Measurements from ENCODE around the gene COPZ2.
A peak's percentile ranks its signal among the peaks of the same experiment; 100 is the strongest.

DNA sequence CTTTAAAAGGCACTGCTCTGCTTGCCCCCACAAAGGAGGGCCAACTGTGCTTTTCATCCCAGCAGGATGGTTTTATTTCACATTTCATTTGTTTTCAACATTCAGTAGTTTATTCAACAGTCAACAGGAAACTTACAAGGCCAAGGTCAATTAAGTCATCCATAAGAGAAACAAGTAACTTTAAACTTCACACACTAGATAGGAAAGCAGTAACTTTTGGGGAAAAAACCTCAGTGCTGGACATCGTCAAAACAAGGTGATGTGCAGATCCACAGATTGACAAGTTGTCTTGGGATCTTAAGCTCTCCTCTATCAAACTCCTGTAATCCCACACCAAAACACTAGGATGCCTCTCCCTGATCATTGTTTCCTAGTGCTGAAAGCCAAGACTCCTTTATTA is 29.1 kb upstream of the COPZ2 start:
- TF ChIP-seq EZH2 (IDR thresholded peaks at IDR 0.05), result no peak
- TF ChIP-seq, protein P1, sequence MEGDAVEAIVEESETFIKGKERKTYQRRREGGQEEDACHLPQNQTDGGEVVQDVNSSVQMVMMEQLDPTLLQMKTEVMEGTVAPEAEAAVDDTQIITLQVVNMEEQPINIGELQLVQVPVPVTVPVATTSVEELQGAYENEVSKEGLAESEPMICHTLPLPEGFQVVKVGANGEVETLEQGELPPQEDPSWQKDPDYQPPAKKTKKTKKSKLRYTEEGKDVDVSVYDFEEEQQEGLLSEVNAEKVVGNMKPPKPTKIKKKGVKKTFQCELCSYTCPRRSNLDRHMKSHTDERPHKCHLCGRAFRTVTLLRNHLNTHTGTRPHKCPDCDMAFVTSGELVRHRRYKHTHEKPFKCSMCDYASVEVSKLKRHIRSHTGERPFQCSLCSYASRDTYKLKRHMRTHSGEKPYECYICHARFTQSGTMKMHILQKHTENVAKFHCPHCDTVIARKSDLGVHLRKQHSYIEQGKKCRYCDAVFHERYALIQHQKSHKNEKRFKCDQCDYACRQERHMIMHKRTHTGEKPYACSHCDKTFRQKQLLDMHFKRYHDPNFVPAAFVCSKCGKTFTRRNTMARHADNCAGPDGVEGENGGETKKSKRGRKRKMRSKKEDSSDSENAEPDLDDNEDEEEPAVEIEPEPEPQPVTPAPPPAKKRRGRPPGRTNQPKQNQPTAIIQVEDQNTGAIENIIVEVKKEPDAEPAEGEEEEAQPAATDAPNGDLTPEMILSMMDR (IDR thresholded peaks at IDR 0.05), result peak; percentile 8
- no peak for TF ChIP-seq EZH2phosphoT487 (IDR thresholded peaks at IDR 0.05)
